H7 (cell line): ENCODE data around the gene MSLN. TPM values are rescaled to one million over a fixed set of nuclear protein-coding genes. Genes with fewer than 3 reads are reported as not detected.

Experiments
- DNase-seq: peaks from one replicate; pipeline ENCODE4 v3.0.0; 2012
- H3K27me3 ChIP-seq: 2 replicates; pipeline ENCODE4 v1.6.0; 2011; ENCODE audit warnings: mild to moderate bottlenecking, low read length; ENCODE audit not compliant: control insufficient read depth, insufficient read depth
- H3K36me3 ChIP-seq: replicated peaks from 2 replicates; pipeline ENCODE4 v1.5.1; 2011; ENCODE audit warnings: low read length; ENCODE audit not compliant: control insufficient read depth, insufficient read depth
- H3K4me3 ChIP-seq: 2 replicates; pipeline ENCODE4 v1.5.1; 2011; ENCODE audit warnings: low read depth, mild to moderate bottlenecking, control low read depth, low read length, moderate library complexity; ENCODE audit not compliant: insufficient read depth
- total RNA-seq: library from RNA; depleted of rRNA; stranded (reverse); fragments of >200 nt; shearing (Covaris generic); gene quantifications from 2 replicates; pipeline ENCODE4 v1.2.3, GENCODE V29; 2014

MSLN gene
- total RNA-seq, 1 experiment from 2014 or later, result not detected

GRCh38 chr16:790086-790485, 29.6 kb downstream of the MSLN start:
- H3K4me3 ChIP-seq, result no peak overlapping the region
- DNase-seq, result no peak
- H3K36me3 ChIP-seq, result peaks cover 18% of the 10 kb centered on the region
- no peaks in the 10 kb centered on the region for H3K27me3 ChIP-seq

- peaks cover 18% of the 10 kb centered on the region for H3K36me3 ChIP-seq
- no peak overlapping the region for H3K4me3 ChIP-seq
- no peaks in the 10 kb centered on the region for H3K27me3 ChIP-seq
- no peak for DNase-seq
Measured at GRCh38 chr16:791131-791530, 30.6 kb downstream of the MSLN start.

- Histone ChIP-seq H3K4me3 (no peak overlapping the region), H3K36me3 (peaks cover 17% of the 10 kb centered on the region), H3K27me3 (no peaks in the 10 kb centered on the region)
- no peak for DNase-seq
Measured at GRCh38 chr16:792221-792995, 31.9 kb downstream of the MSLN start.

GRCh38 chr16:793414-793813, 32.9 kb downstream of the MSLN start:
- Histone ChIP-seq H3K27me3 (no peaks in the 10 kb centered on the region), H3K4me3 (no peak overlapping the region), H3K36me3 (peaks cover 20% of the 10 kb centered on the region)
- DNase-seq, result no peak

GRCh38 chr16:794091-794822, 33.7 kb downstream of the MSLN start:
- Histone ChIP-seq H3K27me3 (peaks cover under 1% of the 10 kb centered on the region; the same call in 1 of the 2 replicates), H3K4me3 (no peak overlapping the region), H3K36me3 (peaks cover 20% of the 10 kb centered on the region)
- DNase-seq, result no peak

GRCh38 chr16:794853-795466, 34.4 kb downstream of the MSLN start:
- DNase-seq, result no peak
- Histone ChIP-seq H3K36me3 (peaks cover 19% of the 10 kb centered on the region), H3K4me3 (no peak overlapping the region), H3K27me3 (peaks cover 3% of the 10 kb centered on the region; the same call in 1 of the 2 replicates)

- DNase-seq, result no peak
Measured at GRCh38 chr16:795580-796229, 35.2 kb downstream of the MSLN start.

DNA sequence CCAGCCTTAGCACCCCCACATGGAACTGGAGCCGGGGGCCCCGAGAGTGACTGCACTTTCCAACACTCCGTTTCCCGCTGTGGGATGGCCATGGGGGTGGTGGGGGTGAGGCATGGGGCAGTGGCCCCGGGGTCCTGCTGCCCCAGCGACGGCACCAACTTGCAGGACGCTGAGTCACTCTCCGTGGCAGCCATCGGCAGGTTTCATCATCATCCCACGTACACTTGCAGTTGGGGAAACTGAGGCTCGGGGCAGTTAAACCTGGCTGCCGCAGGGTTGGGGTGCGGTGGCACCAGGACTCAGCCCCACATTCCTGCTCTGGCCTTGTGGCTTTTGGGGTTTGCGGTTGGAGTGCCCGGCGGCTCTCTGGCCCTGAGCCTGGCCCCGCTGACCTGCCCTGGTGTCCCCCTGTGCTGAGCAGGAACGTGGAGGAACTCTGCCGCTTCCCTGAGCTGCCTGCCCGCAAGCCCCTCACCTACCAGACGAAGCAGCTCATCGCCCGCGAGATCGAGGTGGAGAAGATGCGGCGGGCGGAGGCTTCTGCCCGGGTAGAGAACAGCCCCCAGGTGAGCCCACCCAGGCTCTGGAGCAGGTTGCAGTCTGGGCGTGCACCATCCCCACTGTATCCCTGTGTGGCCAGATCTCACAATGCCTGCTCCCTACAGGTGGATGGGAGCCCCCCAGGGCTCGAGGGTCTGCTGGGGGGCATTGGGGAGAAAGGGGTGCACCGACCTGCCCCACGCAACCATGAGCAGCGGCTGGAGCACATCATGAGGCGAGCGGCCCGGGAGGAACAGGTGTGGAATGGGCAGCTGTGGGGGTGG, 36.0 kb downstream of the MSLN start:
- no peak for DNase-seq
- Histone ChIP-seq H3K4me3 (no peak overlapping the region), H3K36me3 (peaks cover 6% of the 10 kb centered on the region), H3K27me3 (peaks cover 9% of the 10 kb centered on the region)

More at GRCh38 chr16:795580-796229, 35.2 kb downstream of the MSLN start:
- peaks cover 5% of the 10 kb centered on the region; the same call in 1 of the 2 replicates for H3K27me3 ChIP-seq
- no peak overlapping the region for H3K4me3 ChIP-seq
- peaks cover 13% of the 10 kb centered on the region for H3K36me3 ChIP-seq

DNA sequence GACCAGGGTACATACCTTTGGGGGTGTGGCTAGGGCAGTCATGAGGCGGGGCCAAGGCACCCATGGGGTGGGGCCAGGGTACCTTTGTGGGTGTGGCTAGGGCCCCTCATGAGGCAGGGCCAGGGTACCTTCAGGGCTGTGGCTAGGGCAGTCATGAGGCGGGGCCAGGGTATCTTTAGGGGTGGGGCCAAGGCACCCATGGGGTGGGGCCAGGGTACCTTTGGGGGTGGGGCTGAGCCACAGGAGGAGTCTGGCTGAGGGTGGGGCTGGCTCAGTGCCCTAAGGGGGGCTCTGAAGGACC, 36.5 kb downstream of the MSLN start:
- Histone ChIP-seq H3K4me3 (no peak overlapping the region), H3K36me3 (peaks cover 5% of the 10 kb centered on the region), H3K27me3 (peaks cover 9% of the 10 kb centered on the region)
- peak; percentile 96 for DNase-seq

DNA sequence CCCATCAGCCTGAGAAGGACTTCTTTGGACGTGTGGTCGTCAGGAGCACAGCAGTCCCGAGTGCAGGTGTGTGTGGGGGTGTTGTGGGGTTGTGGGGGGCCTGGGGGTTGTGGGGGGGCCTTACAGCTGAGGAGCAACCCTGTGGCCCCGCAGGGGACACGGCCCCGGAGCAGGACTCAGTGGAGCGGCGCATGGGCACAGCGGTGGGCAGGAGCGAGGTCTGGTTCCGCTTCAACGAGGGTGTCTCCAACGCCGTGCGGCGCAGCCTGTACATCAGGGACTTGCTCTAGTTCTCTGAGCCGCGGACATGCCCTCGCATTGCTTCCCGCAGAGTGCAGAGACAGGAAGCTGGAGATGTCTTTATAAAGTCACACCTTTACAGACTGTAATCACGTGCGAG, 37.2 kb downstream of the MSLN start:
- H3K27me3 ChIP-seq, result peaks cover 9% of the 10 kb centered on the region
- no peak for DNase-seq
- H3K36me3 ChIP-seq, result peaks cover 5% of the 10 kb centered on the region
- H3K4me3 ChIP-seq, result no peak overlapping the region

GRCh38 chr16:798666-799065, 38.1 kb downstream of the MSLN start:
- DNase-seq, result no peak
- Histone ChIP-seq H3K27me3 (peaks cover 12% of the 10 kb centered on the region), H3K4me3 (no peak overlapping the region), H3K36me3 (peaks cover 5% of the 10 kb centered on the region)

DNA sequence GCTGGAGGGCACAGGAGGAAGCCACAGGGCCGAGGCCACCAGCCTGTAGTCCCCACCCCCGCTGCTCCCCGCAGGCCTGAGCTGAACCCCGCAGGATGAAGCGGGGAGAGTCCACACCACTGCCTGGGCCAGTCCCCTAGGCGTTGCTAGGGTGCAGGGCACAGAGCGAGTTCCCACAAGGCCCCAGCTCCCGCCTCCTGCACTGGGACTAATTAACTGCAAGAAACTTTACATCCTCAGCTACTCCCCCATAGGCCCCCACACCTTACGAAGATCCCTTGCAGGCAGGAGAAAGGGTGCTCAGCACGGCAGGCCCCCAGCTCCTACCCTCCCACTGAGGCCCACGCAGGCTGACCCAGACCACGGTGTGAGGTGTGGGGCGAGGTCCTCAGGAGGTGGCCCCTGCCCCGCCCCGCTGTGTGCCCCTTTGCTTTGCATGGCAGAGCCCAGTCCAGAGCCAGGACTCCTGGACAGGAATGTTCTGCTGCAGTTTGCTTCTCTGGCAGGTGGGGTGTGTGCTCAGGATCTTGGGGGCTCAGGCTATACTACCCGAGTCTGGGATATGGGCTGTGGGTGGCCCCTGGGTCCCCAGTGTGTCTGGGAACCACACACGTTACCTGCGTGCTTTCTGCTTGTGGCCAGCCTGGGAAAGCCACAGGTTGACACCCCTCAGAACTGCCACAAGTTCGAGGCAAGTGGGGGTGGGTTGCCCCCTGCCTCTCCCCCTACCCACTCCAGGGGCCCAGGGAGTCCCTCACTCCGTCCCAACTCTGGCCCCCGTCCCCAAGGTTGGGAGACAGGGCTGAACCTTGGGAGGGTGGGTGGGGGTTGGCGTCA, 38.8 kb downstream of the MSLN start:
- Histone ChIP-seq H3K4me3 (no peak overlapping the region), H3K27me3 (peaks cover 12% of the 10 kb centered on the region), H3K36me3 (peaks cover 5% of the 10 kb centered on the region)
- DNase-seq, result peak; percentile 66
